Endothelial cell (in vitro differentiated cells): ENCODE data around the gene LGALS1. TPM values are rescaled to one million over a fixed set of nuclear protein-coding genes. Genes with fewer than 3 reads are reported as not detected.
A peak's percentile ranks its signal among the peaks of the same experiment; 100 is the strongest.

Experiments
- DNase-seq: peaks from one replicate; pipeline ENCODE4 v3.0.0; 2021; ENCODE audit warnings: low spot score
- H3K27ac Mint-ChIP-seq: one replicate; pipeline ENCODE4 v1.8.0; 2021; ENCODE audit warnings: mixed read lengths, inconsistent platforms; ENCODE audit not compliant: unreplicated experiment
- H3K27me3 Mint-ChIP-seq: one replicate; pipeline ENCODE4 v1.8.0; 2021; ENCODE audit warnings: mild to moderate bottlenecking, moderate library complexity, mixed read lengths, inconsistent platforms; ENCODE audit not compliant: unreplicated experiment
- H3K36me3 Mint-ChIP-seq: one replicate; pipeline ENCODE4 v1.8.0; 2021; ENCODE audit warnings: mild to moderate bottlenecking, low read depth, mixed read lengths, inconsistent platforms; ENCODE audit not compliant: unreplicated experiment
- H3K4me1 Mint-ChIP-seq: one replicate; pipeline ENCODE4 v1.8.0; 2021; ENCODE audit warnings: mild to moderate bottlenecking, mixed read lengths, inconsistent platforms; ENCODE audit not compliant: unreplicated experiment
- H3K4me3 Mint-ChIP-seq: one replicate; pipeline ENCODE4 v1.8.0; 2021; ENCODE audit warnings: mild to moderate bottlenecking, mixed read lengths, inconsistent platforms; ENCODE audit not compliant: unreplicated experiment
- H3K9me3 Mint-ChIP-seq: one replicate; pipeline ENCODE4 v1.8.0; 2021; ENCODE audit warnings: mixed read lengths, inconsistent platforms; ENCODE audit not compliant: unreplicated experiment
- CTCF ChIP-seq: fragments of 200-600 bp; sonication (generic); IDR thresholded peaks from one replicate; pipeline ENCODE4 v1.5.0; 2021; ENCODE audit warnings: antibody characterized with exemption; ENCODE audit not compliant: unreplicated experiment
- total RNA-seq: library from RNA; stranded (reverse); fragmentation: NEBNext Ultra II Directional; extraction: Animal tissue kit (Norgen Biotek cat#: 25700); gene quantifications from one replicate; pipeline ENCODE4 v1.2.1, GENCODE V29; 2021; ENCODE audit not compliant: unreplicated experiment

LGALS1 gene
- total RNA-seq, 1 donor from 2014 or later, result 18.6 TPM

- Mint-ChIP-seq H3K4me3 (peak overlapping the region; percentile 25), H3K27me3 (peaks cover 8% of the 10 kb centered on the region), H3K36me3 (peaks cover 14% of the 10 kb centered on the region), H3K27ac (peak overlapping the region; percentile 74), H3K4me1 (peaks cover 21% of the 10 kb centered on the region), H3K9me3 (no peaks in the 10 kb centered on the region)
- TF ChIP-seq CTCF, result no peak
- no peak for DNase-seq
Measured at GRCh38 chr22:37627121-37627520, 48.3 kb upstream of the LGALS1 start.

GRCh38 chr22:37627545-37627944 lies 47.9 kb upstream of the LGALS1 start:
- peaks cover 8% of the 10 kb centered on the region for H3K27me3 Mint-ChIP-seq
- DNase-seq, result no peak
- peaks cover 14% of the 10 kb centered on the region for H3K36me3 Mint-ChIP-seq
- H3K27ac Mint-ChIP-seq, result peak overlapping the region; percentile 74
- H3K9me3 Mint-ChIP-seq, result no peaks in the 10 kb centered on the region
- peaks cover 21% of the 10 kb centered on the region for H3K4me1 Mint-ChIP-seq
- TF ChIP-seq CTCF, result no peak
- H3K4me3 Mint-ChIP-seq, result no peak overlapping the region

- Mint-ChIP-seq H3K4me1 (peaks cover 23% of the 10 kb centered on the region), H3K27ac (no peak overlapping the region), H3K36me3 (peaks cover 14% of the 10 kb centered on the region), H3K9me3 (no peaks in the 10 kb centered on the region), H3K4me3 (no peak overlapping the region), H3K27me3 (peaks cover 8% of the 10 kb centered on the region)
- no peak for DNase-seq
- TF ChIP-seq CTCF, result no peak
Measured at GRCh38 chr22:37628830-37629229, 46.6 kb upstream of the LGALS1 start.

- no peak for DNase-seq
- H3K27ac Mint-ChIP-seq, result no peak overlapping the region
- no peak overlapping the region for H3K4me3 Mint-ChIP-seq
- peaks cover 8% of the 10 kb centered on the region for H3K27me3 Mint-ChIP-seq
- no peaks in the 10 kb centered on the region for H3K9me3 Mint-ChIP-seq
- H3K36me3 Mint-ChIP-seq, result peaks cover 9% of the 10 kb centered on the region
- H3K4me1 Mint-ChIP-seq, result peaks cover 28% of the 10 kb centered on the region
- no peak for TF ChIP-seq CTCF
Measured at GRCh38 chr22:37629928-37630327, 45.5 kb upstream of the LGALS1 start.

- no peak for DNase-seq
- Mint-ChIP-seq H3K4me1 (peaks cover 24% of the 10 kb centered on the region), H3K27me3 (peaks cover 5% of the 10 kb centered on the region), H3K36me3 (peaks cover 3% of the 10 kb centered on the region), H3K4me3 (peak overlapping the region; percentile 25), H3K27ac (no peak overlapping the region), H3K9me3 (no peaks in the 10 kb centered on the region)
- no peak for TF ChIP-seq CTCF
Measured at GRCh38 chr22:37630839-37631435, 44.5 kb upstream of the LGALS1 start.
